Middle frontal gyrus (tissue), 1 donor: Measurements from ENCODE around the gene PTPN12.

Source experiments
- DNase-seq: peaks from one replicate; pipeline ENCODE4 v3.0.0-alpha.2; 2015; ENCODE audit warnings: low spot score; ENCODE audit errors: extremely low spot score

The PTPN12 gene

DNA sequence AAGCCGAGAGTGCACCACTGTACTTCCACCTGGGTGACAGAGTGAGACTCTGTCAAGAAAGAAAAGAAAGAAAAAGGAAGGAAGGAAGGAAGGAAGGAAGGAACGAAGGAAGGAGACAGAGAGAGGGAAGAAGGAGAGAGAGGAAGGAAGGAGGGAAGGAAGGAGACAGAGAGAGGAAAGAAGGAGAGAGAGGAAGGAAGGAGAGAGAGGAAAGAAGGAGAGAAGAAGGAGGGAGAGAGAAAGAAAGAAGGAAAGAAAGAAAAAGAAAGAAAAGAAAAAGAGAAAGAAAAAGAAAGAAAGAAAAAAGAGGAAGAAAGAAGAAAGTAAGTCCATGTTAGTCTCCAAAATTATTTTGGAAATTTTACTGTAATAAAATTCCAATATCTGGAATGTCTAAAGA lies 125.8 kb downstream of the PTPN12 start:
- DNase-seq = no peak

DNA sequence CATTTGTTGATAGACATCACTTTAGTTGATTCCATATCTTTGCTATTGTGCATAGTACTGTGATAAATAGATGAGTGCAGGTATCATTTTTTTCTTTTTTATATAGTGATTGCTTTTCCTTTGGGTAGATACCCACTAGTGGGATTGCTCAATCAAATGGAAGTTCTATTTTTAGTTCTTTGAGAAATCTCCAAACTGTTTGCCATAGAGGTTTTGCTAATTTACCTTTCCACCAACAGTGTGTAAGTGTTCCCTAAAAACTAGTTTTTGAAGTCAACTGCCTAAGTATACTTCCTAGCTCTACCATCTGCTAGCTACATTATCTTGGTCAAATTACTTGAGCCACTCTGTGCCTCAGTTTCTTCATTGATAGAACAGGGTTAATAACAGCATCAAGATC lies 127.6 kb downstream of the PTPN12 start:
- no peak for DNase-seq

DNA sequence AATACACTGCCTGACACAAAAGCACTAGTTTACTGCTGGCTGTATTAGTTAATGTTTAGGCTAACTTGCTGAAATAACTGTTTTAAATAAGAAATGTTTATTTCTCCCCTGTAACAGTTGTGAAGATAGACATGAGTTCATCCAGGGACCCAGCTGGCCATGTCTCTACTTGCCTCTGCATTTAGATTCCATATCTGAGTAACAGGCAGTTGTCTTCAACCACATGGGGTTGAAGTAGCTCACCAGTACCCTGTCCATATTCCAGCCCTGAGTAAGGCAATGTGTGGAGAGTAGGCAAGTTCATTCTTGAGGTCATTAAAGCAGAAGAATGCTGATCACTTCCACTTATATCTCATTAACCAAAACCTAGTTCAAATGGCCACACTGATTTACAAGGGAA lies 128.1 kb downstream of the PTPN12 start:
- no peak for DNase-seq

DNA sequence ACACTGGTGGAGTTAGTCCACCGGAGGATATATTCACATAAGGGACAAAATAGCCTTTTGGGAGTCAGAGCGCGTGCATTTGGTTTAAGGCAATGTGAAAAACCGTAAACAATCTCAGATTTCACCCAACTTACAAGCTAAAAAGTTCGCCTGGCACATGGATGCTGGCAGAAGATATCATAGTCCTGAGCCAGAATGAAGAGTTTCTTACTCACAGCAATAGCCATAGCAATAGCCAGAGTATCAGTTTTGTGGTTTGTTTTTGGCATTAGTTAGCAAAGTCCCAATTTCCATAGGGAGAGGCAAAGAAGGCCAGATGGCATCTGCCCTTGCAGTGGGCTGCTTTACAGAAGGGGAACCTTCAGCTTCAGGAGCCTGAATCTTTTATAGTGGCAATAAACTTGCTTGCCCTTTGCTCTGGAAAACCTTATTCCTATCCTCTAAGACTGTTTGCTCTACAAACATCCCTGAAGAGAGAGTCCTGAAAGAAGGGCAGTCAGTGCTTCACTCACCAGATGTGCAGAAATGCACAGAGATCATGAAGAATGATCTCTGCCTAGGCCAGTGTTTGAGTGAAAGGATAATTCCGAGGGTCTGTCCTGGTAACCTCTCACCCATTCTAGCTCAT lies 130.5 kb downstream of the PTPN12 start:
- no peak for DNase-seq

DNA sequence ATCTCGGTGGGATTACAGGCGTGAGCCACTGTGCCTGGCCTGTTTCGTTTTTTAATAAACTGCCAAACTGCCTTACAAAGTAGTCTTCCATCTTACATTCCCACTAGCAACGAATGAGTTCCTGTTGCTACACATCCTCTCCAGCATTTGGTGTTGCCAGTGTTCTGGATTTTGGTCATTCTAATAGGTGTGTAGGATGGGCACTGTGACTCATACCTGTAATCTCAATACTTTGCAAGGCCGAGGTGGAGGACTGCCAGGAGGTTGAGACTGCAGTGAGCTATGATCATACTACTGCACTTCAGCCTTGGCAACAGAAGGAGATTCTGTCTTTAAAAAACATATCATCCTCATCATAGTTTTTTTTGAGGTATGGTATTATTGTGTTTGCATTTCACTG lies 137.8 kb downstream of the PTPN12 start:
- DNase-seq = no peak

DNA sequence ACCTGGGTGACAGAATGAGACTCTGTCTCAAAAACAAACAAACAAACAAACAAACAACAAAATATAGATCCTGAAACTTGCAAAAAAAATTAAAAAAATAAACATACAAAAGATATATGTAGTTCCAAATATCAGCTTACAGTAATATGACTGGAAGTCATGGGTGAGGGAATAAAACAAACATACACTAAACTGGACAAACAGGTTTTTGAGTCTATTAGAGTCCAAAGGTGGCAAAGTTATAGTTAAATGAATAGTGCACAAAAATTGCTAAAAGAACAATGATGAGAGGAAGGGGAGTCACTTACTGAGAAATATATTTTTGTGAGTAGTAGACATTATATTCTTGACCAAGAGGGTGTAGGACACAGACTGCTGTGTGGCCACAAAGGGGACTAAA lies 142.5 kb downstream of the PTPN12 start:
- no peak for DNase-seq

DNA sequence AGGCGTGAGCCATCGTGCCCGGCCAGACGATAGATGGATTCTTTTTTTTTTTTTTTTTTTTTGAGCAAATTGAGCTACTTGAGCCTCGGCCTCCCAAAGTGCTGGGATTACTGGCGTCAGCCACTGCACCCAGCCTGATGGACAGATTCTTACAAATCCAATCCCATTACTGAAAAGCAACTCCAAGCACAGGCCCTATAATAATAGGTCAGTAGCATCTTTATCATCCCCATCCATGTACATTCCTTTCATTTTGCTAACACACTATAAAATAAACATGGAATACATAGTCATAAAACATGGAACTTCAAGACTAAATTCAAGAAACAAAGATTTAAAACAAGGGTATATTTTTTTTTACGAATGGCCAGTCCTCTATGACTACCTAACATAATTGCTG lies 143.2 kb downstream of the PTPN12 start:
- DNase-seq = no peak

DNA sequence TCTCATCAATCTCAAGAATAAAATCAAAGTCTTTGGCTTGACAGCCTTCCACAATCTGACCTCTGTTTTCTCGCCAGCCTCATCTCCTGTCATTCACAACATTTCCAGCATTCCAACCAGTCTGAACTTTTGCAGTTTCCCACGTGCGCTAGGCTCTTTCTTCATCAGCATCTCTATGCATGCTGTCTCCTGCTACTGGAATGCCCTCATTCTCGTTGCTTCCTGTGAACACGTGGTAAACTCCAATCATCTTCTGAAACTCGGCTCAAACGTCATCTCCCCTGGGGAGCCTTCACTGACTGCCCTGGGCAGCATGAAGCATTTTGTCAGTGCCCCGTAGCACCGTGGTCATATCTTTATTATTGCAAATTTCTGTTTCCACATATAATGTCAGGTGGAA lies 146.9 kb downstream of the PTPN12 start:
- DNase-seq = no peak

DNA sequence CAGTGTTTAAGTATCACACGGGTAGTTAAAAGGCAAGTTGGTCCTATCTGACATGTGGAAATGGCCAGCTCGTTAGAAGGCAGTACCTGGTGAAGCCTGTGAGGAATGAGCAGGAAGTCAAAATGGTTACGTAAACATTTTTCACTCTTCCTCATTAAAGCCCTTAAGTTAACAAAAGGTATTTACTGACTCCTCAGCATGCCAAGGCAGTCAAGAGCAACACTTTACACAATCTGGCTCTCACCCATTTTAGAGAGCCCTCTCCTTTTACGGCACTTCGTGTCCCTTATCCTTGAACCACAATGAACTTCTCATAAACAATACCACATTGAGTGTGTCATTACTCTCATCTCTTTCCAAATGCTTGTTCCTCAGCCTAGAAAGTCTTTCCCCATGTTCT lies 148.1 kb downstream of the PTPN12 start:
- no peak for DNase-seq

DNA sequence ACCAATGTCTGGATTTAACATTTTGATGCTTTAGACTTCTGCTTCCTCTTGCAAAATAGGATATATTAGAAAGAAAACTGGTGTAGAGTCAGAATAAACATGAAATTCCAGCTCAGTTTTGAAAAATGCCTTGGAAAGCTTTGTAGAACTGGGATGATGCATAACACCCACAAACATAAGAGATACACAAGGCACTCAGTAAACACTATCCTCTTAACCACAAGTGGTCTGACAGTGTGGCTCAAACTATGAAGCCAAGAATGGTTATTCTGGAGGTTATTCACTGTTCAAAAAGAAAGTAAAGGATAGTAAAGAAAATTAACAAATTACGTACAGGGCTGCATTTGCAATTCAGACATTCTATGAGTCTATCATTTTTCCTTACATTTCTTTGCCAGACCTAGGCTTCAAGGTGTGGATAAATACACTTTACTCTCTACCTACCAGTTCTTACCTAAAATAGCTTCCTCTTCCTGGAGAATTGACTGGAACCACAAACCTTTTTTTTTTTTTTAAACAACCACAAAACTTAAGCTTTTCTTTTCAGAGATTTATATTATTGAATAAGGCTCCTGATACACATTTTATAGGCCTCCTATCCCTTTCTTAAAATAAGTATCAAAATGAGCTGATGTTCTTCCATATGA lies 150.1 kb downstream of the PTPN12 start:
- DNase-seq = no peak

DNA sequence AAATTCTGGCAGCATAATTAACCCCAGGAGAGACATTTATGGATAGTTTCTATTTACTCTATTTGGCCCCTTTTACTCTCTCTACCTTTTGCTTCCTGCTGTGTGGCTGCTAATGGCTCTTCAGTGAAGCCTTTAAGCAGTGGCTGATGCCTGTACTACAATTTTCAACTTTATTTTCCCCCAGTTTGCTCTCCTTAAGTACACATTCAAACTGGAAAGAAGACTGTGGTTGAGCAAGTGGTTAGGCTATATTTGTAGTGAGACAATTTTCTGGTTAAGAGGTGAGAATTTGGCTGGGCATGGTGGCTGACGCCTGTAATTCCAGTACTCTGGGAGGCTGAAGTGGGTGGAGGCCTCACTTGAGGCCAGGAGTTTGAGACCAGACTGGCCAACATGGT lies 150.7 kb downstream of the PTPN12 start:
- no peak for DNase-seq
